HepG2 (cell line): ENCODE data around the gene SLC6A8. TPM values are rescaled to one million over a fixed set of nuclear protein-coding genes. Genes with fewer than 3 reads are reported as not detected.

Experiments
- ATAC-seq: fragments of 200-7000 bp; cut with Tn5 transposase; 3 replicates; pipeline ENCODE4 v1.9.1; 2020; ENCODE audit warnings: mild to moderate bottlenecking, moderate library complexity
- BruUV-seq: library from RNA; stranded (reverse); fragments of 400-500 nt; replicated peaks from 2 replicates; lab custom pipeline; 2021; lab: Mats Ljungman, UMichigan
- CTCF ChIA-PET: fragments of 300-600 bp; formaldehyde crosslinking; extraction: SDS; loops from one replicate; lab custom pipeline; 2021; ENCODE audit warnings: low total read pairs, inconsistent platforms, low intra/inter-chr PET ratio; lab: Yijun Ruan, JAX
- POLR2A ChIA-PET: fragments of 350-600 bp; sonication (Branson Sonifier 250); formaldehyde crosslinking; loops from one replicate; lab custom pipeline; 2020; ENCODE audit warnings: antibody characterized with exemption, inconsistent platforms; lab: Yijun Ruan, JAX
- DNase-seq: peaks from one replicate; pipeline ENCODE4 v3.0.0-alpha.2; 2015; ENCODE audit warnings: low spot score
- FAIRE-seq: peaks from 3 replicates; lab custom pipeline; 2011; peaks lifted over from hg19 to GRCh38; lab: Jason Lieb, UNC
- H2AFZ ChIP-seq: one replicate; pipeline ENCODE4 v1.6.1; 2011; ENCODE audit warnings: low read length, inconsistent platforms
- H3K27ac ChIP-seq: fragments of 300-600 bp; 3 replicates; pipeline ENCODE4 v1.8.0; 2011; ENCODE audit warnings: mixed run types, mild to moderate bottlenecking, mixed read lengths, low read length, inconsistent platforms; ENCODE audit not compliant: insufficient read depth; ENCODE audit errors: extremely low read length
- H3K27me3 ChIP-seq, 2 experiments: fragments of 200-600 bp in 1 of 2; 2 replicates in 1 of 2; 3 replicates in 1 of 2; pipeline versions ENCODE4 v1.6.0 to v1.8.0; 2011; ENCODE audit warnings: low read length in 2 of 2, mild to moderate bottlenecking in 2 of 2, moderate library complexity in 2 of 2, inconsistent platforms in 1 of 2; ENCODE audit not compliant: insufficient read depth in 2 of 2, control insufficient read depth in 1 of 2
- H3K36me3 ChIP-seq, 2 experiments: fragments of 200-600 bp in 1 of 2; replicated peaks in 1 of 2; 2 replicates in 1 of 2; 3 replicates in 1 of 2; pipeline versions ENCODE4 v1.5.1 to v1.8.0; 2011; ENCODE audit warnings: low read length in 2 of 2, inconsistent platforms in 1 of 2; ENCODE audit not compliant: insufficient read depth in 2 of 2, control insufficient read depth in 1 of 2
- H3K4me1 ChIP-seq: 2 replicates; pipeline ENCODE4 v1.5.1; 2012; ENCODE audit warnings: low read length, inconsistent platforms; ENCODE audit not compliant: insufficient read depth
- H3K4me2 ChIP-seq: 2 replicates; pipeline ENCODE4 v1.6.0; 2011; ENCODE audit warnings: low read depth, low read length, inconsistent platforms
- H3K4me3 ChIP-seq, 3 experiments: fragments of 200-600 bp in 1 of 3; sonication (generic), shearing (Covaris generic) in 1 of 3; replicated peaks in 1 of 3; 2 replicates each; pipeline ENCODE4 v1.5.1; 2011 to 2016; ENCODE audit warnings: low read length in 3 of 3, inconsistent platforms in 2 of 3, low read depth in 2 of 3, mild to moderate bottlenecking in 2 of 3, control low read depth in 1 of 3, mixed read lengths in 1 of 3; ENCODE audit not compliant: insufficient read depth in 1 of 3
- H3K79me2 ChIP-seq: one replicate; pipeline ENCODE4 v1.6.1; 2011; ENCODE audit warnings: low read length, inconsistent platforms; ENCODE audit not compliant: insufficient read depth
- H3K9ac ChIP-seq: 2 replicates; pipeline ENCODE4 v1.6.0; 2011; ENCODE audit warnings: mild to moderate bottlenecking, low read depth, low read length, inconsistent platforms; ENCODE audit not compliant: insufficient read depth
- H3K9me3 ChIP-seq: 2 replicates; pipeline ENCODE4 v1.5.1; 2012; ENCODE audit warnings: mild to moderate bottlenecking, low read length
- H4K20me1 ChIP-seq: 2 replicates; pipeline ENCODE4 v1.6.0; 2011; ENCODE audit warnings: inconsistent platforms, mild to moderate bottlenecking, low read length, moderate library complexity; ENCODE audit not compliant: insufficient read depth
- IKZF1 ChIP-seq: fragments of 450-650 bp; IDR thresholded peaks from 2 replicates; pipeline ENCODE4 v1.7.1; 2016
- IKZF5 ChIP-seq: IDR thresholded peaks from 2 replicates; pipeline ENCODE4 v1.6.1; 2018; ENCODE audit warnings: missing genetic modification reagents, mild to moderate bottlenecking, missing compliant biosample characterization
- SMARCC2 ChIP-seq: fragments of 450-650 bp; IDR thresholded peaks from 2 replicates; pipeline ENCODE4 v1.6.1; 2017; ENCODE audit warnings: antibody characterized with exemption, mild to moderate bottlenecking
- SNAPC5 ChIP-seq: sonication (generic); formaldehyde crosslinking; IDR thresholded peaks from 2 replicates; pipeline ENCODE4 v1.8.1; 2023; ENCODE audit warnings: mild to moderate bottlenecking, missing genetic modification reagents, borderline replicate concordance
- TRIM24 ChIP-seq: sonication (generic); formaldehyde crosslinking; IDR thresholded peaks from 2 replicates; pipeline ENCODE4 v1.8.0; 2022; ENCODE audit warnings: mild to moderate bottlenecking, missing genetic modification reagents
- ZBTB8A ChIP-seq: sonication (generic); formaldehyde crosslinking; IDR thresholded peaks from 2 replicates; pipeline ENCODE4 v1.4.0; 2020; ENCODE audit warnings: mild to moderate bottlenecking, low read depth, missing genetic modification reagents, borderline replicate concordance
- ZNF331 ChIP-seq: sonication (generic); formaldehyde crosslinking; IDR thresholded peaks from 2 replicates; pipeline ENCODE4 v1.4.0; 2020; ENCODE audit warnings: missing genetic modification reagents
- ZNF33A ChIP-seq: sonication (generic); formaldehyde crosslinking; IDR thresholded peaks from 2 replicates; pipeline ENCODE4 v1.5.1; 2020; ENCODE audit warnings: missing genetic modification reagents, mild to moderate bottlenecking, moderate library complexity, borderline replicate concordance
- ZNF431 ChIP-seq: sonication (generic); formaldehyde crosslinking; IDR thresholded peaks from 2 replicates; pipeline ENCODE4 v1.9.0; 2022; ENCODE audit warnings: missing genetic modification reagents, low read depth, mild to moderate bottlenecking, borderline replicate concordance
- WGBS: methylation state at CpG from one replicate; pipeline ENCODE4 v1.1.6; 2017; ENCODE audit warnings: low lambda C conversion rate; 5-methylcytosine and 5-hydroxymethylcytosine counted together
- in situ Hi-C: cut with HindIII; loops from 2 replicates; pipeline ENCODE4 v1.10.0; 2017; ENCODE audit warnings: low pct_unique_long_range_greater_than_20kb; ENCODE audit not compliant: extremely low pct_ligation_motif_present
- intact Hi-C: fragments of 100-400 bp; cut with micrococcal nuclease; formaldehyde crosslinking; loops from one replicate; pipeline ENCODE4 v1.10.0; 2022; ENCODE audit not compliant: unreplicated experiment
- polyA plus RNA-seq, 8 experiments: library from polyadenylated mRNA; depleted of rRNA in 3 of 8; stranded (reverse) in 7 of 8; unstranded in 1 of 8; fragments of >200 nt; fragmentation: Illumina TruSeq in 4 of 8; extraction: Trizol in 4 of 8; gene quantifications; 2 replicates each; pipeline versions ENCODE4 v1.2.1 to v1.2.3, GENCODE V29; 2011 to 2016; ENCODE audit warnings: low read depth in 4 of 8, missing spikeins in 1 of 8, mixed read lengths in 1 of 8; ENCODE audit not compliant: insufficient read depth in 1 of 8
- total RNA-seq, 5 experiments: library from RNA; depleted of rRNA; stranded (reverse); fragments of >200 nt; fragmentation: Illumina TruSeq; extraction: Trizol; gene quantifications; 2 replicates each; pipeline ENCODE4 v1.2.3, GENCODE V29; 2016; ENCODE audit warnings: low read depth in 1 of 5
- TF ChIP-seq, protein P1 (sequence below), 2 experiments: IDR thresholded peaks; 2 replicates each; pipeline ENCODE4 v1.6.1; 2011 to 2012; ENCODE audit warnings: low read length in 2 of 2, borderline replicate concordance in 1 of 2, low read depth in 1 of 2, mild to moderate bottlenecking in 1 of 2, moderate library complexity in 1 of 2
- TF ChIP-seq, protein P2 (sequence below): sonication (generic); formaldehyde crosslinking; IDR thresholded peaks from one replicate; pipeline ENCODE4 v1.5.1; 2020; ENCODE audit warnings: mild to moderate bottlenecking, missing genetic modification reagents; ENCODE audit errors: not compliant biosample characterization

Gene SLC6A8
- total and polyA plus RNA-seq, 2 of the 13 experiments (the other 11 are each of a cell fraction or from before 2014, with no cell fraction given), result 13.9 to 176 TPM

DNA sequence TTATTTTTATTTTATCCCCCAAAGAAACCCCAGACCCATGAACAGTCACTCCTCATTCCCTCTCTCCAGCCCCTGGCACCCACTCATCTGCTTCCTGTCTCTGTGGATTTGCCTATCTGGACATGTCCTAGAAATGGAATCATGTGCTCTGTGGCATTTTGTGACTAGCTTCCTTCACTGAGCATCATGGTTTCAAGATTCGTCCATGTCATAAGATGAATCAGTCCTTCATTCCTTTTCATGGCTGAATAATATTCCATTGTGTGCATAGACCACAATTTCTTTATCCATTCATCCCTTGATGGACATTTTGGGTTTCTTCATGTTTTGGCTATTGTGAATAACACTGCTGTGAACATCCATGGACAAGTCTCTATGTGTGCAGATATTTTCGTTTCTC is 47.1 kb downstream of the SLC6A8 start:
- POLR2A ChIA-PET, result no interaction called here
- DNase-seq (no peak), ATAC-seq (no peak), FAIRE-seq (peak; percentile 21)
- Histone ChIP-seq H3K4me1 (peaks cover 25% of the 10 kb centered on the region), H3K79me2 (no peaks in the 10 kb centered on the region), H3K4me3 (no peak overlapping the region), H4K20me1 (peaks cover 3% of the 10 kb centered on the region; the same call in 1 of the 2 replicates), H3K36me3 (0 out of 5 replicates have a peak, but pooled peaks cover 0 to 3% of the 10 kb centered on the region in 2 experiments), H3K9ac (no peak overlapping the region), H2AFZ (no peak overlapping the region), H3K27me3 (no peaks in the 10 kb centered on the region), H3K4me2 (no peak overlapping the region), H3K9me3 (no peaks in the 10 kb centered on the region), H3K27ac (no peak overlapping the region)
- no TSS peak for BruUV-seq
- in situ Hi-C loops (no loop called here), intact Hi-C loops (no loop called here)
- WGBS, result 92% methylated on average over 2 of the region's 2 CpGs
- CTCF ChIA-PET, result no interaction called here
- TF ChIP-seq, protein P1, sequence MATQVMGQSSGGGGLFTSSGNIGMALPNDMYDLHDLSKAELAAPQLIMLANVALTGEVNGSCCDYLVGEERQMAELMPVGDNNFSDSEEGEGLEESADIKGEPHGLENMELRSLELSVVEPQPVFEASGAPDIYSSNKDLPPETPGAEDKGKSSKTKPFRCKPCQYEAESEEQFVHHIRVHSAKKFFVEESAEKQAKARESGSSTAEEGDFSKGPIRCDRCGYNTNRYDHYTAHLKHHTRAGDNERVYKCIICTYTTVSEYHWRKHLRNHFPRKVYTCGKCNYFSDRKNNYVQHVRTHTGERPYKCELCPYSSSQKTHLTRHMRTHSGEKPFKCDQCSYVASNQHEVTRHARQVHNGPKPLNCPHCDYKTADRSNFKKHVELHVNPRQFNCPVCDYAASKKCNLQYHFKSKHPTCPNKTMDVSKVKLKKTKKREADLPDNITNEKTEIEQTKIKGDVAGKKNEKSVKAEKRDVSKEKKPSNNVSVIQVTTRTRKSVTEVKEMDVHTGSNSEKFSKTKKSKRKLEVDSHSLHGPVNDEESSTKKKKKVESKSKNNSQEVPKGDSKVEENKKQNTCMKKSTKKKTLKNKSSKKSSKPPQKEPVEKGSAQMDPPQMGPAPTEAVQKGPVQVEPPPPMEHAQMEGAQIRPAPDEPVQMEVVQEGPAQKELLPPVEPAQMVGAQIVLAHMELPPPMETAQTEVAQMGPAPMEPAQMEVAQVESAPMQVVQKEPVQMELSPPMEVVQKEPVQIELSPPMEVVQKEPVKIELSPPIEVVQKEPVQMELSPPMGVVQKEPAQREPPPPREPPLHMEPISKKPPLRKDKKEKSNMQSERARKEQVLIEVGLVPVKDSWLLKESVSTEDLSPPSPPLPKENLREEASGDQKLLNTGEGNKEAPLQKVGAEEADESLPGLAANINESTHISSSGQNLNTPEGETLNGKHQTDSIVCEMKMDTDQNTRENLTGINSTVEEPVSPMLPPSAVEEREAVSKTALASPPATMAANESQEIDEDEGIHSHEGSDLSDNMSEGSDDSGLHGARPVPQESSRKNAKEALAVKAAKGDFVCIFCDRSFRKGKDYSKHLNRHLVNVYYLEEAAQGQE (IDR thresholded peaks at IDR 0.05; ENCODE audit: borderline replicate concordance in 1 of 2, low read depth in 1 of 2, low read length in 2 of 2), result no peak
- TF ChIP-seq ZBTB8A (CRISPR knock-in tag) (no peak), TRIM24 (no peak), SNAPC5 (CRISPR knock-in tag) (no peak), IKZF1 (no peak), ZNF33A (no peak), SMARCC2 (no peak), ZNF431 (no peak), IKZF5 (CRISPR knock-in tag) (no peak), ZNF331 (no peak)
- TF ChIP-seq, protein P2, sequence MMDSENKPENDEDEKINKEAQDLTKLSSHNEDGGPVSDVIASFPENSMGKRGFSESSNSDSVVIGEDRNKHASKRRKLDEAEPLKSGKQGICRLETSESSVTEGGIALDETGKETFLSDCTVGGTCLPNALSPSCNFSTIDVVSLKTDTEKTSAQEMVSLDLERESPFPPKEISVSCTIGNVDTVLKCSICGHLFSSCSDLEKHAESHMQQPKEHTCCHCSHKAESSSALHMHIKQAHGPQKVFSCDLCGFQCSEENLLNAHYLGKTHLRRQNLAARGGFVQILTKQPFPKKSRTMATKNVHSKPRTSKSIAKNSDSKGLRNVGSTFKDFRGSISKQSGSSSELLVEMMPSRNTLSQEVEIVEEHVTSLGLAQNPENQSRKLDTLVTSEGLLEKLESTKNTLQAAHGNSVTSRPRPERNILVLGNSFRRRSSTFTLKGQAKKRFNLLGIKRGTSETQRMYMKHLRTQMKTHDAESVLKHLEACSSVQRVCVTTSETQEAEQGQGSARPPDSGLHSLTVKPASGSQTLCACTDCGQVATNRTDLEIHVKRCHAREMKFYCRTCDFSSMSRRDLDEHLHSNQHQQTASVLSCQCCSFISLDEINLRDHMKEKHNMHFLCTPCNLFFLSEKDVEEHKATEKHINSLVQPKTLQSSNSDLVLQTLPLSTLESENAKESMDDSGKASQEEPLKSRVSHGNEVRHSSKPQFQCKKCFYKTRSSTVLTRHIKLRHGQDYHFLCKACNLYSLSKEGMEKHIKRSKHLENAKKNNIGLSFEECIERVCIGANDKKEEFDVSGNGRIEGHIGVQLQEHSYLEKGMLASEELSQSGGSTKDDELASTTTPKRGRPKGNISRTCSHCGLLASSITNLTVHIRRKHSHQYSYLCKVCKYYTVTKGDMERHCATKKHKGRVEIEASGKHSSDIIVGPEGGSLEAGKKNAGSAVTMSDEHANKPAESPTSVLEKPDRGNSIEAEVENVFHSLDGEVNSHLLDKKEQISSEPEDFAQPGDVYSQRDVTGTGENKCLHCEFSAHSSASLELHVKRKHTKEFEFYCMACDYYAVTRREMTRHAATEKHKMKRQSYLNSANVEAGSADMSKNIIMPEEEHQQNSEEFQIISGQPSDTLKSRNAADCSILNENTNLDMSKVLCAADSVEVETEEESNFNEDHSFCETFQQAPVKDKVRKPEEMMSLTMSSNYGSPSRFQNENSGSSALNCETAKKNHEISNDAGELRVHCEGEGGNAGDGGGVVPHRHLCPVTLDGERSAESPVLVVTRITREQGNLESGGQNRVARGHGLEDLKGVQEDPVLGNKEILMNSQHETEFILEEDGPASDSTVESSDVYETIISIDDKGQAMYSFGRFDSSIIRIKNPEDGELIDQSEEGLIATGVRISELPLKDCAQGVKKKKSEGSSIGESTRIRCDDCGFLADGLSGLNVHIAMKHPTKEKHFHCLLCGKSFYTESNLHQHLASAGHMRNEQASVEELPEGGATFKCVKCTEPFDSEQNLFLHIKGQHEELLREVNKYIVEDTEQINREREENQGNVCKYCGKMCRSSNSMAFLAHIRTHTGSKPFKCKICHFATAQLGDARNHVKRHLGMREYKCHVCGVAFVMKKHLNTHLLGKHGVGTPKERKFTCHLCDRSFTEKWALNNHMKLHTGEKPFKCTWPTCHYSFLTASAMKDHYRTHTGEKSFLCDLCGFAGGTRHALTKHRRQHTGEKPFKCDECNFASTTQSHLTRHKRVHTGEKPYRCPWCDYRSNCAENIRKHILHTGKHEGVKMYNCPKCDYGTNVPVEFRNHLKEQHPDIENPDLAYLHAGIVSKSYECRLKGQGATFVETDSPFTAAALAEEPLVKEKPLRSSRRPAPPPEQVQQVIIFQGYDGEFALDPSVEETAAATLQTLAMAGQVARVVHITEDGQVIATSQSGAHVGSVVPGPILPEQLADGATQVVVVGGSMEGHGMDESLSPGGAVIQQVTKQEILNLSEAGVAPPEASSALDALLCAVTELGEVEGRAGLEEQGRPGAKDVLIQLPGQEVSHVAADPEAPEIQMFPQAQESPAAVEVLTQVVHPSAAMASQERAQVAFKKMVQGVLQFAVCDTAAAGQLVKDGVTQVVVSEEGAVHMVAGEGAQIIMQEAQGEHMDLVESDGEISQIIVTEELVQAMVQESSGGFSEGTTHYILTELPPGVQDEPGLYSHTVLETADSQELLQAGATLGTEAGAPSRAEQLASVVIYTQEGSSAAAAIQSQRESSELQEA (CRISPR knock-in tag), result no peak
